Retinal pigment epithelial cell (primary cell): Measurements from ENCODE around the gene ARHGEF7.

ENCODE experiments used
- DNase-seq: peaks from one replicate; pipeline ENCODE4 v3.0.0-alpha.2; 2010; ENCODE audit warnings: low read depth
- H3K4me3 ChIP-seq: 2 replicates; pipeline ENCODE4 v1.5.1; 2011; ENCODE audit warnings: mild to moderate bottlenecking, low read length, control low read depth, moderate library complexity
- CTCF ChIP-seq: conservative IDR thresholded peaks from 2 replicates; pipeline ENCODE4 v1.5.1; 2011; ENCODE audit warnings: low read depth, low read length, control low read depth, inconsistent platforms

The ARHGEF7 gene

DNA sequence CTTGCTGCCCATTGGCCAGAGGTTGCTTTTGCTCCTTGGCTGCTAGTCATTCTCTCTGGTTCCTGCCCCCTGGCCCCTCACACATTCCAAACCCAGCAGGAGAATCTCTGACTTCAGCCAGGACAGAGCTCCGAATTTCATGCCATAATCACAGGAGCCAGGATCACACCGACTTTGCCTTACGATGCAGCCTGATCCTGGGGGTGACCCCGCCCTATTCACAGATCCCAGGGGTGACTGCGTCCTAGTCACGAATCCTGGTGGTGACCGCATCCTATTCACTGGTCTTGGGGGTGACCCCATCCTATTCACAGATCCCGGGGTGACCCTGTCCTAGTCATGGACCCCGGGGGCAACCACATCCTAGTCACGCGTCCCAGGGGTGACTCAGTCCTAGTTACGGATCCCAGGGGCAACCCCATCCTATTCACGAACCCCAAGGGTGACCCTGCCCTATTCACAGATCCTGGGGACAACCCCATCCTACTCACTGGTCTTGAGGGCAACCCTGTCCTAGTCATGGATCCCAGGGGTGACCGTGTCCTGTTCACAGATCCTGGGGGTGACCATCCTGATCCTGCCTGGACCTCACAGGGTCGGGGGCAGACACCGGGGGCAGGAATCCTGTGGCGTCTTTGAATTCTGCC lies 198.0 kb downstream of the ARHGEF7 start:
- no peak overlapping the region for H3K4me3 ChIP-seq
- DNase-seq, result no peak
- TF ChIP-seq CTCF, result no peak

DNA sequence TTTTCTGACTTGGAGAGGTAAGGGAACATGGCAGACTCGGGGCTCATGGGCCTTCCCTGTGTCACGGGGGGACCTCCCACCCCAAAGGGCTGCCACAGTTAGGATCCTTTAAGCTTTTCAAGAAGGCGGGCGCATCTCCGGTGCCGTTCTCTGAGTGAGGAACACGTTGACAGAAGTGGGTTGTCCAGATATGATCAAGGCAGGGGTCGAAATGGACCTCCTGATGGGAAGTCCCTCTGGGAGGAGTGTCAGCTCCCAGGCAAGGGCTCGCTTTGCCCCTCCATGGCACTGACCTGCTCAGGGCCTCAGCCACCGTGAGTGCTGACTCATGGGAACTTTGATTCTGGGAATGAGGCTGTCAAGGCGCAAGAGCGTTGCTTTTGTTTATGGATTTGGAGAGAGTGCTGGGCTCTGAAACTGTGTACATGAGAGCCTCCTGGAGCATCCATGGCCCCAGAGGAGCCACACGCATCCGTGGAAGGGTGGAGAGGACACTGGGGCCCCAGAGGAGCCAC lies 198.9 kb downstream of the ARHGEF7 start:
- no peak overlapping the region for H3K4me3 ChIP-seq
- DNase-seq, result no peak
- TF ChIP-seq CTCF, result no peak

DNA sequence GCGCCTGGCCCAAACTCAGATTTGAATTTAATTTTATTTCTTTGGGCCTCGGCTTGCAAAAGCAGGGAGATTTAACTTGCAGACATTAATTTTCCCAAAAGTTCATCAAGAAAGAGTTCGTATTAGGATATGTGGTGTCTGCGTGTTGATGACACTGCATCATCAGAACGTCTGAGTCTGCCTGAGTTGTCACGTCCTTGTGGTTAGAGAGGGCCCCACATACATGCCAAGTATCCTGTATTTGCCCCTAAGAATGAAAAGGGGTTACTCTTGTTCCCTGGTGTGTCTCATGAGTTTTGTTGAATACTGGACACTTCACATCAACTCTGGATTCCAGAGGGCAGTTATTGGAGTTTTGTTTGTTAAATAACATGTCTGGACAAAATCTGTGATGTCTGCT lies 199.7 kb downstream of the ARHGEF7 start:
- no peak for TF ChIP-seq CTCF
- H3K4me3 ChIP-seq, result no peak overlapping the region
- DNase-seq, result no peak

GRCh38 chr13:111315347-111315995 lies 200.4 kb downstream of the ARHGEF7 start:
- TF ChIP-seq CTCF, result no peak
- no peak for DNase-seq
- H3K4me3 ChIP-seq, result no peak overlapping the region

GRCh38 chr13:111316161-111316730 lies 201.1 kb downstream of the ARHGEF7 start:
- TF ChIP-seq CTCF, result no peak
- DNase-seq, result no peak
- no peak overlapping the region for H3K4me3 ChIP-seq

DNA sequence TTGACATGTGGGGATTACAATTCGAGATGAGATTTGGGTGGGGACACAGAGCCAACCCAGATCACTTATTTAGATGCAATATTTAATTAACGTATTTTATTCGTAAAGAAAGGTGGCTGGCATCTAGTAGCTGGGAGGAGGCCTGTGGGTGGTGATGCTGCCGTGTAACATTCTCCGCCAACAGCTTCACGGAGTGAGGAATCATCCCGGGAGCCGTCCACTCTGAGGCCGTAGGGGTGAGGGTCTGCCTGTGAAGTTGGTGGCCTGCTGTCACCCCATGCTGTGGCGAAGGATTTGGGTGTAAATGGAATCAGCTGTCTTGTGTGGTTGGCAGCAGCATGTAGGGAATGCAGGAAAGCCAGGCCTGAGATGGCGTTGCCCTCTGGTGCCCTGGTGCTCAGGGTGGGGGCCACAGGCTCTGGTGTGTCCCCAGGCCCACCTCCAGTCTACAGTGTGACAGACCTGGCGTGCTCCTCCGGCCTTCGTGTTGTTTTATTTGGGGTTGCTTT lies 202.0 kb downstream of the ARHGEF7 start:
- no peak for DNase-seq
- no peak for TF ChIP-seq CTCF
- H3K4me3 ChIP-seq, result no peak overlapping the region
